Measurements from ENCODE around the gene FHOD3.

FHOD3 gene

GRCh38 chr18:36819621-36820020, 522.1 kb downstream of the FHOD3 start:
- TF ChIP-seq, protein P1, sequence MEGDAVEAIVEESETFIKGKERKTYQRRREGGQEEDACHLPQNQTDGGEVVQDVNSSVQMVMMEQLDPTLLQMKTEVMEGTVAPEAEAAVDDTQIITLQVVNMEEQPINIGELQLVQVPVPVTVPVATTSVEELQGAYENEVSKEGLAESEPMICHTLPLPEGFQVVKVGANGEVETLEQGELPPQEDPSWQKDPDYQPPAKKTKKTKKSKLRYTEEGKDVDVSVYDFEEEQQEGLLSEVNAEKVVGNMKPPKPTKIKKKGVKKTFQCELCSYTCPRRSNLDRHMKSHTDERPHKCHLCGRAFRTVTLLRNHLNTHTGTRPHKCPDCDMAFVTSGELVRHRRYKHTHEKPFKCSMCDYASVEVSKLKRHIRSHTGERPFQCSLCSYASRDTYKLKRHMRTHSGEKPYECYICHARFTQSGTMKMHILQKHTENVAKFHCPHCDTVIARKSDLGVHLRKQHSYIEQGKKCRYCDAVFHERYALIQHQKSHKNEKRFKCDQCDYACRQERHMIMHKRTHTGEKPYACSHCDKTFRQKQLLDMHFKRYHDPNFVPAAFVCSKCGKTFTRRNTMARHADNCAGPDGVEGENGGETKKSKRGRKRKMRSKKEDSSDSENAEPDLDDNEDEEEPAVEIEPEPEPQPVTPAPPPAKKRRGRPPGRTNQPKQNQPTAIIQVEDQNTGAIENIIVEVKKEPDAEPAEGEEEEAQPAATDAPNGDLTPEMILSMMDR (conservative IDR thresholded peaks at IDR 0.05; ENCODE audit: low read length), result no peak
- no peak overlapping the region for H3K4me3 ChIP-seq (ENCODE audit: low read length)

DNA sequence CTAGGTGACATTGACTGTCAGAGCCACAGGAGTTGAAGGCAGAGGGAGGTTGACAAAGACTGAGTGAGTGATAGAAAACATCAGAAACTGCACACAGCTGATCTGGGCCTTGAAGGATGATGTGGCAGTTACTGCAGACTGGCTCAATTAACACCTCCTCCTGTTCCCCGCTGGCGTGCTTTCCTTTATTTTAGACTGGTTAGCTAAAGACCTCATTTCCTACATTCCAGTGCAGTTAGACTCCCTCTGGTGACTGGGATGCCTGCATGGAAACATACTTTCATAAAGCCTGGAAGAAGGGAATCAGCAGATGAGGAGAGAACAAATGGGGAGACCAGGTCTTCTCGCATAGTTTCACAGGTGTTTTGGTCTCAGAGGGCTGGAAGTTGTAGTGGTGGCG, 524.2 kb downstream of the FHOD3 start:
- TF ChIP-seq, protein P1 (conservative IDR thresholded peaks at IDR 0.05; ENCODE audit: low read length), result peak; percentile 32
- peak; percentile 41 for DNase-seq (ENCODE audit: low read depth)
- H3K4me3 ChIP-seq (ENCODE audit: low read length), result no peak overlapping the region

More at GRCh38 chr18:36819621-36820020, 522.1 kb downstream of the FHOD3 start:
- DNase-seq (ENCODE audit: low read depth), result no peak

DNA sequence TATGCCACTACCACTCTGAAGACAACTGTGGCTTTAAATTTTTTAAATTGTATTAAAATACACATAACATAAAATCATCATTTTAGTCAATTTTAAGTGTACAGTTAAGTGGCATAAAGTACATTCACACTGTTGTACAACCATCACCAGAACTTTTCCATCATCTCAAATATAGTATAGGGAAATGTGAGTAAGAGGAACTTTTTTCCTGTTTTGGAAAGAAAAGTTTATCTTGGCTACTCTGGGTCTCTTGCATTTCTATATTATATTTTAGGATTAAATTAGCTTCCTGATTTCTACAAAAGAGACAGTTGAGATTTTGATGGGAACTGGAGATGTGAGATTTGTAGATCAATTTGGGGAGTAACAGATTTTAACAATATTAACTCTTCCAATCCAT, 528.0 kb downstream of the FHOD3 start:
- TF ChIP-seq, protein P1 (conservative IDR thresholded peaks at IDR 0.05; ENCODE audit: low read length), result no peak
- H3K4me3 ChIP-seq (ENCODE audit: low read length), result no peak overlapping the region
- no peak for DNase-seq (ENCODE audit: low read depth)

DNA sequence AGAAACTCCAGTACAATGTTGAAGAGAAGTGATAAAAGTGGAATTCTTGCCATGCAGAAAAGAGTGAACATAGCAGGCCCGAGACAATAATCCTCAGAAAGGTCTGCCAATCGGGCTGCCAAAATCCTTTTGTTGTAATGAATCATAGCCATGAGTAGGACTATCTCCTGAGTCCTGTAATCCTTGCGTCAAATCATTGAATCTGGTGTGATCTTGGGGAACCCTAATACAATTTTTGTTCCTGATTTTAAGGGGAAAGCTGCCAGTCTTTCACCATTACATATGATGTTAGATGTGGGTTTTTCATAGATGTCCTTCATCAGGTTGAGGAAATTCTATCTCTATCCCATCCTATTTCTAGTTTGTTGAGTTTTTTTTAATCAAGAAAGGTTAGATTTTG, 529.0 kb downstream of the FHOD3 start:
- no peak overlapping the region for H3K4me3 ChIP-seq (ENCODE audit: low read length)
- TF ChIP-seq, protein P1 (conservative IDR thresholded peaks at IDR 0.05; ENCODE audit: low read length), result no peak
- no peak for DNase-seq (ENCODE audit: low read depth)

- peak; percentile 61 for DNase-seq (ENCODE audit: low read depth)
- H3K4me3 ChIP-seq (ENCODE audit: low read length), result peak overlapping the region; percentile 99
- TF ChIP-seq, protein P1 (conservative IDR thresholded peaks at IDR 0.05; ENCODE audit: low read length), result no peak
Measured at GRCh38 chr18:36828157-36828629, 530.7 kb downstream of the FHOD3 start.

GRCh38 chr18:36828630-36829361, 531.3 kb downstream of the FHOD3 start, which contains the start of the genes KIAA1328 and TPGS2:
TSS of gene KIAA1328 (plus strand) at chr18:36829127. CDS start at chr18:36829139, 12 bp downstream.
TSS of gene TPGS2 (minus strand) at chr18:36829002. CDS start at chr18:36828767, 235 bp downstream.
- peak within 1 kb of the TSS; percentile 99 for H3K4me3 ChIP-seq (ENCODE audit: low read length)
- DNase-seq (ENCODE audit: low read depth), result peak; percentile 90
- TF ChIP-seq, protein P1 (conservative IDR thresholded peaks at IDR 0.05; ENCODE audit: low read length), result peak; percentile 45
